ENCODE measurements around the gene ISG20L2.
A peak's percentile ranks its signal among the peaks of the same experiment; 100 is the strongest.

The ISG20L2 gene

GRCh38 chr1:156725683-156726280 is 2.8 kb downstream of the ISG20L2 start:
- peak overlapping the region; percentile 99 for H3K4me3 ChIP-seq (ENCODE audit: low read length)
- TF ChIP-seq CTCF (IDR thresholded peaks at IDR 0.05; ENCODE audit: insufficient read depth, low read depth, low read length, missing control alignments) = peak; percentile 94
- peak; percentile 87 for DNase-seq (ENCODE audit: low read depth)

GRCh38 chr1:156721535-156721934 is 7.0 kb downstream of the ISG20L2 start:
- TF ChIP-seq CTCF (IDR thresholded peaks at IDR 0.05; ENCODE audit: insufficient read depth, low read depth, low read length, missing control alignments) = no peak
- H3K4me3 ChIP-seq (ENCODE audit: low read length) = no peak overlapping the region
- DNase-seq (ENCODE audit: low read depth) = no peak

- H3K4me3 ChIP-seq (ENCODE audit: low read length) = no peak overlapping the region
- no peak for DNase-seq (ENCODE audit: low read depth)
- no peak for TF ChIP-seq CTCF (IDR thresholded peaks at IDR 0.05; ENCODE audit: insufficient read depth, low read depth, low read length, missing control alignments)
Observed at GRCh38 chr1:156721131-156721530, 7.4 kb downstream of the ISG20L2 start.

GRCh38 chr1:156717351-156717750 is 11.2 kb downstream of the ISG20L2 start:
- H3K4me3 ChIP-seq (ENCODE audit: low read length) = no peak overlapping the region
- DNase-seq (ENCODE audit: low read depth) = no peak
- no peak for TF ChIP-seq CTCF (IDR thresholded peaks at IDR 0.05; ENCODE audit: insufficient read depth, low read depth, low read length, missing control alignments)

GRCh38 chr1:156714830-156715229 is 13.7 kb downstream of the ISG20L2 start:
- TF ChIP-seq CTCF (IDR thresholded peaks at IDR 0.05; ENCODE audit: insufficient read depth, low read depth, low read length, missing control alignments) = no peak
- no peak for DNase-seq (ENCODE audit: low read depth)
- no peak overlapping the region for H3K4me3 ChIP-seq (ENCODE audit: low read length)

GRCh38 chr1:156712626-156713025 is 15.9 kb downstream of the ISG20L2 start:
- no peak overlapping the region for H3K4me3 ChIP-seq (ENCODE audit: low read length)
- no peak for TF ChIP-seq CTCF (IDR thresholded peaks at IDR 0.05; ENCODE audit: insufficient read depth, low read depth, low read length, missing control alignments)

More at GRCh38 chr1:156712626-156713025, 15.9 kb downstream of the ISG20L2 start:
- peak; percentile 52 for DNase-seq (ENCODE audit: low read depth)
